PFSK-1 (cell line): ENCODE data around the gene UBE2D2.

Source experiments
- FOXP2 ChIP-seq: optimal IDR thresholded peaks from 2 replicates; pipeline ENCODE3; 2011; ENCODE audit warnings: borderline replicate concordance, control low read depth, inconsistent platforms; ENCODE audit not compliant: insufficient read depth; ENCODE audit errors: extremely low read length, extremely low read depth
- POLR2AphosphoS5 ChIP-seq: IDR thresholded peaks from 2 replicates; pipeline ENCODE4 v1.6.1; 2012; ENCODE audit warnings: low read depth, mild to moderate bottlenecking, control low read depth, low read length, moderate library complexity
- SIN3A ChIP-seq: IDR thresholded peaks from 2 replicates; pipeline ENCODE4 v1.6.1; 2012; ENCODE audit warnings: mild to moderate bottlenecking, low read length, moderate library complexity, borderline replicate concordance; ENCODE audit not compliant: insufficient read depth
- TAF1 ChIP-seq: IDR thresholded peaks from 2 replicates; pipeline ENCODE4 v1.6.1; 2012; ENCODE audit warnings: low read length, control low read depth, borderline replicate concordance; ENCODE audit not compliant: insufficient read depth
- TF ChIP-seq, protein P1 (sequence below), 2 experiments: IDR thresholded peaks; 2 replicates each; pipeline versions ENCODE4 v1.6.1 to v1.8.0; 2011 to 2012; ENCODE audit warnings: low read depth in 2 of 2, low read length in 2 of 2, control low read depth in 1 of 2, inconsistent platforms in 1 of 2, mild to moderate bottlenecking in 1 of 2, moderate library complexity in 1 of 2; ENCODE audit not compliant: insufficient read depth in 1 of 2

The UBE2D2 gene

DNA sequence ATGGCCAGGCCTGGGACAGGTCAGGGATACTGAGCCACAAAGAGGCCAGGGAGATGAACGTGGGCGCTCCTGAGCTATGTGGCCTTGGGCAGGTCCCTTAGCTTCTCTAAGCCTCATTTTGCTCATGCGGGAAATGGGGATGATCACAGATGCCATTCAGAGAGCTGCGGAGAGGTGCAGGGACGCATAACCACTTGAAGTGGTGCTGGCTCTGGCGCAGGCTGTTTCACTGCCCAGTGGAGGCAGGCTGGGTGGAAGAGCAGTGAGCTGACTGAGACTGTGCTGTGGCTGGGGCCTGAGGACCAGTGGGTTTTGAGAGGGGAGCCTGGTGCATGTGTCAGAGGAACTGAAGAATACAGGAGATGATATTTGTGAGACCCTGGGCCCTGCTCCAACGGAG lies 105.4 kb downstream of the UBE2D2 start:
- TF ChIP-seq POLR2AphosphoS5 (no peak), TAF1 (no peak), SIN3A (no peak), FOXP2 (no peak)
- TF ChIP-seq, protein P1, sequence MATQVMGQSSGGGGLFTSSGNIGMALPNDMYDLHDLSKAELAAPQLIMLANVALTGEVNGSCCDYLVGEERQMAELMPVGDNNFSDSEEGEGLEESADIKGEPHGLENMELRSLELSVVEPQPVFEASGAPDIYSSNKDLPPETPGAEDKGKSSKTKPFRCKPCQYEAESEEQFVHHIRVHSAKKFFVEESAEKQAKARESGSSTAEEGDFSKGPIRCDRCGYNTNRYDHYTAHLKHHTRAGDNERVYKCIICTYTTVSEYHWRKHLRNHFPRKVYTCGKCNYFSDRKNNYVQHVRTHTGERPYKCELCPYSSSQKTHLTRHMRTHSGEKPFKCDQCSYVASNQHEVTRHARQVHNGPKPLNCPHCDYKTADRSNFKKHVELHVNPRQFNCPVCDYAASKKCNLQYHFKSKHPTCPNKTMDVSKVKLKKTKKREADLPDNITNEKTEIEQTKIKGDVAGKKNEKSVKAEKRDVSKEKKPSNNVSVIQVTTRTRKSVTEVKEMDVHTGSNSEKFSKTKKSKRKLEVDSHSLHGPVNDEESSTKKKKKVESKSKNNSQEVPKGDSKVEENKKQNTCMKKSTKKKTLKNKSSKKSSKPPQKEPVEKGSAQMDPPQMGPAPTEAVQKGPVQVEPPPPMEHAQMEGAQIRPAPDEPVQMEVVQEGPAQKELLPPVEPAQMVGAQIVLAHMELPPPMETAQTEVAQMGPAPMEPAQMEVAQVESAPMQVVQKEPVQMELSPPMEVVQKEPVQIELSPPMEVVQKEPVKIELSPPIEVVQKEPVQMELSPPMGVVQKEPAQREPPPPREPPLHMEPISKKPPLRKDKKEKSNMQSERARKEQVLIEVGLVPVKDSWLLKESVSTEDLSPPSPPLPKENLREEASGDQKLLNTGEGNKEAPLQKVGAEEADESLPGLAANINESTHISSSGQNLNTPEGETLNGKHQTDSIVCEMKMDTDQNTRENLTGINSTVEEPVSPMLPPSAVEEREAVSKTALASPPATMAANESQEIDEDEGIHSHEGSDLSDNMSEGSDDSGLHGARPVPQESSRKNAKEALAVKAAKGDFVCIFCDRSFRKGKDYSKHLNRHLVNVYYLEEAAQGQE (IDR thresholded peaks at IDR 0.05; ENCODE audit: insufficient read depth in 1 of 2, low read depth in 2 of 2, low read length in 2 of 2), result no peak

DNA sequence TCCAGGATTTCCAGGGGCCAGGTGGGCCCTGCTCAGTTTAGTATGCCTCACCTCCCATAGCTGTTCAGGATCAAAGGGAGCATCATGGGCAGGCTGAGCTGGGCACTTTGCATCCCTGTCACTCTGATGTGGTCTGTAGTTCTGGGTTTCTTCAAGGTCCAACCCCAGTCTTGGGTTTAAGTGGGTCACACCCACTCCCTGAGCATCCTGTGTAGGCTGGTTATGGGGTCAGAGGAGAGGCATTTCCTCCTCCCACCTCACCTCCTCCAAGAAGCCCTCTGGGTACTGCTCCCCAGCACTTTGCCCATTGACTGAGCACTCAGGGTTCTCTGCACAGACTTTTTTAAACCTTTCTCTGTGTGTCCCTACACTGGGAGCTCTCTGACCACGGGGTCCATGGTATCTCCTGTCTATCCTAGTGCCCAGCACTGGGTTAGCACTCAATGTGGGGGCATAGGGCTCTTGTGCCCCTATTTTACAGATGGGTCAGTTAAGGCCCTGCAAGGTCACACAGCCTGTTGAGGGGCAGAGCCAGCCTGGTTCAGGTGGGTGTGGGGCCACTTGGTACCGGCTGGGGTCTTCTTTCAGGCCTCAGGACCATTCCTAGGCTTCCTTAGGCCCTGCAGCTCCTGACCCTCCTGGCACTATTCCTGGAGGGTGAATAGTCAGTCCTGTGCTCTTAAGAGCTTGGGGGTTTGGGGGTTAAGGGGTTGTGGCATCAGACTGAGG lies 106.0 kb downstream of the UBE2D2 start:
- TF ChIP-seq TAF1, result no peak
- no peak; the same call in 1 of the 2 replicates for TF ChIP-seq POLR2AphosphoS5
- TF ChIP-seq SIN3A, result no peak
- no peak for TF ChIP-seq FOXP2
- TF ChIP-seq, protein P1 (IDR thresholded peaks at IDR 0.05; ENCODE audit: insufficient read depth in 1 of 2, low read depth in 2 of 2, low read length in 2 of 2), result no peak

DNA sequence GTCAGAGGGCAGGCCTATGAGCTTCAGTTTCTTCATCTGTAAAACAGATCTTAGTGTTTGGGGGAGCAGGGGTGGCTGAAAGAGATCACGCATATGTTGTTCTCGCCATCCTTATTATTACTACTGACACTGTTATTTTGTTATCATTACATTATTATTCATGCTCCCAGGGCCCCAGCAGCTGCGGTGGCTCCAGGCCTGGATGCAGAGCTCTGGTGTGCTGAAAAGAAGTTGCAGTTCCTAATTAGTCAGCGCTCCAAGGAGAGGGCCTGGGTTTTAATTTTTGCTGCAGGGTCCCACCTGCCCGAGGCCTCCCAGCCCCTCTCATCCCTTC lies 106.6 kb downstream of the UBE2D2 start:
- TF ChIP-seq FOXP2 (no peak), POLR2AphosphoS5 (no peak), TAF1 (no peak), SIN3A (no peak)
- TF ChIP-seq, protein P1 (IDR thresholded peaks at IDR 0.05; ENCODE audit: insufficient read depth in 1 of 2, low read depth in 2 of 2, low read length in 2 of 2), result no peak

DNA sequence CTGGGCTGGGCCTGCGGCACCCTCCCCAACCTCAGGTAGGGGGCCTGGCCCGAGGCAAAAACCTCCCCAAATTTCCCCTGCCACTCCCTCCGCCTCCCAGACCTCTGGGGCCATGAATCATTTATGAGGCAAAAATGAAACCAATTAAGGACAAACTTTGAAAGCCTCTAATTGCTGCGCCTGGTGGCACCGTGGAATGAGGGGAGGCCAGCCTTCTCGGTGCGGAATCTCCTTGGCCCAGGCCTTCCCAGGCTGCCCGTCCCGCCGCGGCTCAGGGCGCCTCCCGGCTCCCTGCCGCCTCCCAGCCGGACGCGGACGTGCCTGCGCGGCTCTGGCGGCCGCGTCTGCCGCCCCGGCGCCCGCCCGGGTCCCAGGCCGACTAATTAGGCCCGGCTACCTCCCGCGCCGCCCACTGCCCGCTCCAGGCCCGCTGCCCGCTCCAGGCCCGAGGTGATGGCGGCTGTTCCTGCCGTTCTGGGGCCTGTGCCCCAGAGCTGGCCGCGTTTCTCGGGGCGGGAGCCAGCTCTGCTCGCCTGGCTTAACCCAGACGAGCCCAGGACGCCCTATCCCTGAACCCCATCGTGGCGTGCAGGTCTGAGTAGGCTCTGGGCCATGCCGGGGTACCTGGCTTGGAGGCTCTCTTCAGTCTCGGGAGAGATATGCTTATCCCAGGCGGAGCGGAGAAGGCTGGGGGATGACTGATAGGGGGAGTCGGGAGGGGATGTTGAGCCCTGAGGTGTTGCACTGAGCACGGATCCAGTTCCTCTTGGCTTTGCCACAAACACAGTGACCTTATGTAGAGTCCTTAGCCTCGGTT lies 107.1 kb downstream of the UBE2D2 start:
- TF ChIP-seq TAF1 (no peak), SIN3A (no peak), FOXP2 (no peak), POLR2AphosphoS5 (no peak; the same call in 1 of the 2 replicates)
- TF ChIP-seq, protein P1 (IDR thresholded peaks at IDR 0.05; ENCODE audit: insufficient read depth in 1 of 2, low read depth in 2 of 2, low read length in 2 of 2), result no peak
